Muscle of leg (tissue), 11 donors: Measurements from ENCODE around the gene ZXDB. TPM values are rescaled to one million over a fixed set of nuclear protein-coding genes. Genes with fewer than 3 reads are reported as not detected.
"Not testable (repeated sequence)": the region's sequence is repeated elsewhere in the genome, so short reads cannot be mapped to it uniquely, and the experiment has no call there.

Experiments
- DNase-seq: peaks from one replicate; pipeline ENCODE4 v3.0.0; 2013
- H3K27ac ChIP-seq: one replicate; pipeline ENCODE4 v1.5.1; 2013; ENCODE audit warnings: mild to moderate bottlenecking, low read length, control low read depth
- H3K27me3 ChIP-seq: one replicate; pipeline ENCODE4 v1.6.1; 2013; ENCODE audit warnings: low read length; ENCODE audit not compliant: control insufficient read depth, insufficient read depth
- H3K36me3 ChIP-seq: one replicate; pipeline ENCODE4 v1.6.1; 2013; ENCODE audit warnings: low read length; ENCODE audit not compliant: control insufficient read depth, insufficient read depth
- H3K4me1 ChIP-seq: one replicate; pipeline ENCODE4 v1.6.1; 2013; ENCODE audit warnings: low read length; ENCODE audit not compliant: control insufficient read depth, insufficient read depth
- H3K4me3 ChIP-seq: one replicate; pipeline ENCODE4 v1.5.1; 2013; ENCODE audit warnings: low read length, control low read depth
- H3K9me3 ChIP-seq: replicated peaks from 2 replicates; pipeline ENCODE4 v1.6.1; 2013; ENCODE audit warnings: low read depth, low read length; ENCODE audit not compliant: control insufficient read depth
- WGBS: methylation state at CpG from one replicate; pipeline ENCODE4 v1.1.5; 2013; ENCODE audit warnings: missing lambda C conversion rate; ENCODE audit not compliant: insufficient coverage; 5-methylcytosine and 5-hydroxymethylcytosine counted together
- polyA plus RNA-seq, 8 donors: library from polyadenylated mRNA; unstranded; fragments of 120-200 nt; gene quantifications; one replicate each; pipeline versions ENCODE4 v1.2.1 to v1.2.3, GENCODE V29; 2013; ENCODE audit warnings: inconsistent platforms in 1 of 8, low replicate concordance in 1 of 8; ENCODE audit not compliant: insufficient read length in 8 of 8, insufficient read depth in 1 of 8
- total RNA-seq: library from RNA; stranded (reverse); fragments of 120-200 nt; gene quantifications from one replicate; pipeline ENCODE4 v1.2.4, GENCODE V29; 2013

The ZXDB gene
- total and polyA plus RNA-seq, 9 donors = 4.6 to 7.3 (median 5.6) TPM

- DNase-seq = peak; percentile 35
- not testable (repeated sequence) for H3K36me3 ChIP-seq
- 31% methylated on average over 69 of the region's 84 CpGs for WGBS
These were observed 516 bp downstream of the ZXDB start for GRCh38 chrX:57592160-57592893.

DNA sequence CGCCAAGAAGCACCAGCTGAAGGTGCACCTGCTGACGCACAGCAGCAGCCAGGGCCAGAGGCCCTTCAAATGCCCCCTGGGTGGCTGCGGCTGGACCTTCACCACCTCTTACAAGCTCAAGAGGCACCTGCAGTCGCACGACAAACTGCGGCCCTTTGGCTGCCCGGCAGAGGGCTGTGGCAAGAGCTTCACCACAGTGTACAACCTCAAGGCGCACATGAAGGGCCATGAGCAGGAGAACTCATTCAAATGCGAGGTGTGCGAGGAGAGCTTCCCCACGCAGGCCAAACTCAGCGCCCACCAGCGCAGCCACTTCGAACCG, 1.0 kb downstream of the ZXDB start:
- H3K4me1 ChIP-seq, DNase-seq, H3K36me3 ChIP-seq, H3K9me3 ChIP-seq, H3K27me3 ChIP-seq: not testable (repeated sequence)
- Histone ChIP-seq H3K27ac (peak overlapping the region; percentile 29), H3K4me3 (peak overlapping the region; percentile 36)
- WGBS = 40% methylated on average over 12 of the region's 15 CpGs

More at GRCh38 chrX:57592160-57592893, 516 bp downstream of the ZXDB start:
- peak overlapping the region; percentile 35 for H3K27ac ChIP-seq
- H3K4me3 ChIP-seq = peak overlapping the region; percentile 36
- H3K4me1 ChIP-seq, H3K27me3 ChIP-seq, H3K9me3 ChIP-seq: not testable (repeated sequence)

- Histone ChIP-seq H3K4me3 (no peak overlapping the region), H3K27me3 (no peaks in the 10 kb centered on the region), H3K4me1 (peaks cover 8% of the 10 kb centered on the region), H3K27ac (no peak overlapping the region), H3K36me3 (no peaks in the 10 kb centered on the region), H3K9me3 (no peaks in the 10 kb centered on the region)
- DNase-seq = no peak
- no CpG with 5 or more reads among the region's 1 CpG for WGBS
These were observed 3.6 kb downstream of the ZXDB start for GRCh38 chrX:57595381-57595811.

DNA sequence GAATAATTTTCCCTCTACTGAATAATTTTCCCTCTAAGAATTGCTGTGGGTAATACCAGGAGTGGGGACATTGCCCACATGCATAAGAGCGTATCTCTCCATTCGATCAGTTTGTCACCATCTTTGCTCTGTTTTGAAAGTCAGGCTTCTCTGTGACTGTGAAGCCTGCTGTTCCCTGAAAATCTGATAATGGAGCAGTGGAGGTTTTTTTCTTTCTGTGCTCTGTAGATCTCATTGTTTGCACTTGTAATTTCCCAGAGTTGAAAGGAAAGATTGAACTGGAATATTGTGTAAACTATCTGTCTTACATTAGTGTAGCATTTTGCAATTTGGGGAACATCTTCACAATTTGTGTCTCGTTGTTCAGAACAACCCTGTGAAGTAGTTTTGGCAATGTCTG, 4.3 kb downstream of the ZXDB start:
- WGBS = no CpG with 5 or more reads among the region's 3 CpGs
- no peak overlapping the region for H3K4me3 ChIP-seq

GRCh38 chrX:57596516-57596915, 4.7 kb downstream of the ZXDB start:
- no peak overlapping the region for H3K4me3 ChIP-seq
- WGBS = no CpG with 5 or more reads among the region's 1 CpG
- H3K9me3 ChIP-seq = no peaks in the 10 kb centered on the region
- H3K36me3 ChIP-seq = no peaks in the 10 kb centered on the region
- no peak overlapping the region for H3K27ac ChIP-seq
- no peaks in the 10 kb centered on the region for H3K4me1 ChIP-seq
- H3K27me3 ChIP-seq = no peaks in the 10 kb centered on the region
- DNase-seq = no peak

More for the DNA sequence above, 4.3 kb downstream of the ZXDB start:
- DNase-seq = no peak
- no peaks in the 10 kb centered on the region for H3K27me3 ChIP-seq
- H3K36me3 ChIP-seq = no peaks in the 10 kb centered on the region
- H3K9me3 ChIP-seq = no peaks in the 10 kb centered on the region
- no peak overlapping the region for H3K27ac ChIP-seq
- H3K4me1 ChIP-seq = peaks cover 4% of the 10 kb centered on the region

GRCh38 chrX:57607295-57608187, 15.7 kb downstream of the ZXDB start:
- 67% methylated on average over 17 of the region's 18 CpGs for WGBS
- Histone ChIP-seq H3K27me3 (no peaks in the 10 kb centered on the region), H3K36me3 (no peaks in the 10 kb centered on the region), H3K27ac (no peak overlapping the region), H3K9me3 (peaks cover 4% of the 10 kb centered on the region), H3K4me3 (no peak overlapping the region), H3K4me1 (no peaks in the 10 kb centered on the region)
- DNase-seq = no peak

DNA sequence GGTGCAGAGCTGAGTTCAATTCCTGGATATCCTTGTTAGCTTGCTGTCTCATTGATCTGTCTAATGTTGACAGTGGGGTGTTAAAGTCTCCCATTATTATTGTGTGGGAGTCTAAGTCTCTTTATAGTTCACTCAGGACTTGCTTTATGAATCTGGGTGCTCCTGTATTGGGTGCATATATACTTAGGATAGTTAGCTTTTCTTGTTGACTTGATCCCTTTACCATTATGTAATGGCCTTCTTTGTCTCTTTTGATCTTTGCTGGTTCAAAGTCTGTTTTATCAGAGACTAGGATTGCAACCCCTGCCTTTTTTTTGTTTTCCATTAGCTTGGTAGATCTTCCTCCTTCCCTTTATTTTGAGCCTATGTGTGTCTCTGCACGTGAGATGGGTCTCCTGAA, 21.5 kb downstream of the ZXDB start:
- DNase-seq, H3K9me3 ChIP-seq, H3K4me1 ChIP-seq, H3K36me3 ChIP-seq, H3K27ac ChIP-seq, H3K27me3 ChIP-seq, H3K4me3 ChIP-seq: not testable (repeated sequence)
- WGBS = no CpG with 5 or more reads among the region's 1 CpG

GRCh38 chrX:57629438-57629837, 37.6 kb downstream of the ZXDB start:
- H3K36me3 ChIP-seq, DNase-seq, H3K9me3 ChIP-seq, H3K4me1 ChIP-seq, H3K27ac ChIP-seq, H3K27me3 ChIP-seq, H3K4me3 ChIP-seq: not testable (repeated sequence)
- WGBS = 98% methylated on average over 18 of the region's 20 CpGs

GRCh38 chrX:57640674-57641016, 48.8 kb downstream of the ZXDB start:
- DNase-seq = no peak
- Histone ChIP-seq H3K27me3 (no peaks in the 10 kb centered on the region), H3K9me3 (peaks cover 8% of the 10 kb centered on the region), H3K27ac (no peak overlapping the region), H3K36me3 (no peaks in the 10 kb centered on the region), H3K4me1 (no peaks in the 10 kb centered on the region), H3K4me3 (no peak overlapping the region)
- WGBS = 83% methylated on average over 2 of the region's 4 CpGs

GRCh38 chrX:57641338-57641737, 49.5 kb downstream of the ZXDB start:
- Histone ChIP-seq H3K36me3 (no peaks in the 10 kb centered on the region), H3K4me3 (no peak overlapping the region), H3K9me3 (peaks cover 6% of the 10 kb centered on the region), H3K27me3 (no peaks in the 10 kb centered on the region), H3K4me1 (no peaks in the 10 kb centered on the region), H3K27ac (no peak overlapping the region)
- WGBS = no CpG with 5 or more reads among the region's 2 CpGs
- DNase-seq = no peak
